Erythroblast (primary cell): ENCODE results near the gene TMEM170A.

ENCODE experiments used
- GATA1 ChIP-seq: IDR thresholded peaks from 2 replicates; pipeline ENCODE4 v1.6.1; 2011; ENCODE audit warnings: low read depth, mild to moderate bottlenecking, control low read depth, low read length, moderate library complexity
- POLR2A ChIP-seq: IDR thresholded peaks from 2 replicates; pipeline ENCODE4 v1.6.1; 2011; ENCODE audit warnings: mild to moderate bottlenecking, low read length

DNA sequence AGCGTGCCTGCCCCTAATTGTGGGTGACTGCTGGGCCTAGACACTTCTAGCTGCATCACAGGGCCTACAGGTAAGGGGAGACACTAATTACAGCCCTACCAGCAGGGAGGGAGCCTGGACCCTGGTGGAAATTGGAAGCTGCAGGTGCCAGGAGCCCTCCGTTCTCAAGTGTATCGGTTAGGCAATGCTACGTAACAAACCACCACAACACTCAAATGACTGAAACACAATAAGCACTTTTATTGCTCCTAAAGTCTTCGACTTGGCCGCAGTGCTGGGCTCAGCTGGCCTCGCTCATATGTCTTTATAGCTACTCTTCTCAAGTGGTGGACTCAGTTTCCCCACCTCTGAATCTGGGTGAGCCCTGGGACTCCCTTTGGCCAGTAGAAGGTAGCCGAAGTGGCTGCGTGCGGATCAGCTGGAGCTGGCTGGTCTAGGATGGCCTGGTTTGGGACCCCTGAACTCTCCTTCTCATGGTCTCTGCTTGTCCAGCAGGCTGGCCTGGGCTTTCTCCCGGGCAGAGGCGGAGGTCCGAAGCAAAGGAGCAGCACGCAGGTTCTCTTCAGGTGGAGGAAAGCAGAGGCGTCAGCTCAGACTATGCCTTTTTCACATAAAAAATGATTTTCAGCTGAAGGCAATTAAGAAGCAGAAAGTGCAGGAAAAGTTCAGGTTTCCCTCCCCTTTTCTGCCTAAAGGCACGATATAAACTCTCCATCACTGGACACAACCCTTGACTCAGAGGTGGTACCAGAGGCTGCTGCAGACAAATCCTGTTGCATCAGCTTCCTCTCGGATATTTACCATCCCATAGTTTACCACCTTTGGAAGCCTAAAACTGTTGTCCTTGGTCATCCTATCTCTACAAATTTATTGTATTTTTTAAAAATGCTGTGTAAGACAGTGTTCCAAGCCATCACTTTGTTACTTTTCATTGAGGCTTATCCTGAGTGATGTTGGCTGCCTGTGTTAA is 8.7 kb upstream of the TMEM170A start:
- no peak for TF ChIP-seq POLR2A
- no peak for TF ChIP-seq GATA1
